Psoas muscle (tissue), 8 donors: Measurements from ENCODE around the gene ARAP1. TPM values are rescaled to one million over a fixed set of nuclear protein-coding genes. Genes with fewer than 3 reads are reported as not detected.
"Not testable (repeated sequence)": the region's sequence is repeated elsewhere in the genome, so short reads cannot be mapped to it uniquely, and the experiment has no call there.

ENCODE experiments used
- ATAC-seq, 4 donors: fragments of 200-7000 bp; cut with Tn5 transposase; one replicate each; pipeline ENCODE4 v1.9.1; 2020; ENCODE audit warnings: moderate library complexity in 3 of 4, mild to moderate bottlenecking in 2 of 4
- DNase-seq, 2 donors: peaks; one replicate each; pipeline ENCODE4 v3.0.0-alpha.2; 2020
- H3K27ac ChIP-seq: fragments of 200-600 bp; one replicate; pipeline ENCODE4 v1.8.0; 2022
- H3K27me3 ChIP-seq, 3 donors: fragments of 200-600 bp in 1 of 3; one replicate each; pipeline versions ENCODE4 v1.6.1 to v1.8.0; 2013 to 2022; ENCODE audit warnings: low read length in 2 of 3, mild to moderate bottlenecking in 2 of 3, moderate library complexity in 1 of 3; ENCODE audit not compliant: insufficient read depth in 3 of 3
- H3K36me3 ChIP-seq, 2 donors: fragments of 200-600 bp in 1 of 2; one replicate each; pipeline versions ENCODE4 v1.6.1 to v1.8.0; 2013 to 2022; ENCODE audit warnings: low read depth in 1 of 2, mild to moderate bottlenecking in 1 of 2, moderate library complexity in 1 of 2; ENCODE audit not compliant: insufficient read depth in 1 of 2
- H3K4me1 ChIP-seq: fragments of 200-600 bp; one replicate; pipeline ENCODE4 v1.8.0; 2022
- H3K4me3 ChIP-seq: fragments of 200-600 bp; one replicate; pipeline ENCODE4 v1.8.0; 2022; ENCODE audit warnings: mild to moderate bottlenecking
- H3K9me3 ChIP-seq: fragments of 200-600 bp; one replicate; pipeline ENCODE4 v1.8.0; 2022
- CTCF ChIP-seq: fragments of 200-600 bp; IDR thresholded peaks from one replicate; pipeline ENCODE4 v1.8.0; 2022; ENCODE audit warnings: antibody characterized with exemption
- WGBS, 3 donors: extraction: QIAGEN DNeasy Blood & Tissue Kit; methylation state at CpG; one replicate each; pipeline versions ENCODE4 v1.1.6 to v1.1.7; 2013; 5-methylcytosine and 5-hydroxymethylcytosine counted together
- intact Hi-C, 2 donors: fragments of 100-400 bp; cut with DNase I; formaldehyde crosslinking; loops; one replicate each; pipeline versions ENCODE4 v1.11.0 to v1.14.2; 2022
- polyA plus RNA-seq, 3 donors: library from polyadenylated mRNA; stranded (reverse); fragments of 200-250 nt; gene quantifications; one replicate each; pipeline ENCODE4 v1.2.3, GENCODE V29; 2013
- total RNA-seq, 4 donors: library from RNA; stranded (reverse); fragmentation: NEBNext Ultra II Directional in 2 of 4; extraction: Animal tissue kit (Norgen Biotek cat#: 25700) in 2 of 4; gene quantifications; one replicate each; pipeline versions ENCODE4 v1.2.1 to v1.2.4, GENCODE V29; 2021 to 2023
- donor health status: healthy with polysubstance abuse.
- donor health status: DM: no; HTN: no; CAD: no; lungs with moderate emphysema.
- donor health status: Bipolar disorder and iron deficiency.
- donor health status: healthy.
- donor health status: DM: yes; HTN: yes; CAD: no.
- donor health status: DM: no; HTN: no; CAD: no.
- donor health status: DM: no; HTN: no; CAD: no.
- donor health status: DM: yes; HTN: yes; CAD: no.

The ARAP1 gene
- total and polyA plus RNA-seq, 7 donors = 16.0 to 27.5 (median 18.6) TPM

GRCh38 chr11:72793076-72793424 lies 40.8 kb upstream of the ARAP1 start:
- WGBS, 3 donors = 76 to 85% (median 77%) methylated on average over 2 of the region's 2 CpGs
- no peaks in the 10 kb centered on the region for H3K27me3 ChIP-seq
- DNase-seq = no peak

GRCh38 chr11:72792437-72793021 lies 40.3 kb upstream of the ARAP1 start:
- H3K4me3 ChIP-seq = no peak overlapping the region
- H3K27ac ChIP-seq = peak overlapping the region; percentile 91
- no peaks in the 10 kb centered on the region for H3K27me3 ChIP-seq
- intact Hi-C loops = loop anchor here (2.0 to 5.0 kb wide), 3 partner anchors 66 to 205 kb away; no protein-coding TSS in a partner anchor
- no peaks in the 10 kb centered on the region for H3K9me3 ChIP-seq
- no peaks in the 10 kb centered on the region for H3K36me3 ChIP-seq
- H3K4me1 ChIP-seq = peaks cover 24% of the 10 kb centered on the region
- WGBS, 3 donors = 95 to 100% (median 98%) methylated on average over 3 of the region's 3 CpGs
- no peak for TF ChIP-seq CTCF
- DNase-seq = no peak
- no peak for ATAC-seq

More at GRCh38 chr11:72793076-72793424, 40.8 kb upstream of the ARAP1 start:
- no peak for TF ChIP-seq CTCF
- no peaks in the 10 kb centered on the region for H3K9me3 ChIP-seq
- H3K36me3 ChIP-seq = no peaks in the 10 kb centered on the region
- H3K27ac ChIP-seq = peak overlapping the region; percentile 91
- ATAC-seq = no peak
- intact Hi-C loops = loop anchor here (2.0 to 5.0 kb wide), 3 partner anchors 66 to 206 kb away; no protein-coding TSS in a partner anchor
- peaks cover 24% of the 10 kb centered on the region for H3K4me1 ChIP-seq
- peak overlapping the region; percentile 74 for H3K4me3 ChIP-seq

GRCh38 chr11:72791228-72791627 lies 39.0 kb upstream of the ARAP1 start:
- H3K36me3 ChIP-seq, H3K27ac ChIP-seq, ATAC-seq, H3K9me3 ChIP-seq, DNase-seq, H3K4me3 ChIP-seq, H3K27me3 ChIP-seq: not testable (repeated sequence)
- WGBS, 3 donors = 84 to 89% (median 87%) methylated on average over 7 of the region's 7 CpGs
- intact Hi-C loops = loop anchor here in 1 of 2 donors (5.0 kb wide), 1 partner anchor 204 kb away; no protein-coding TSS in a partner anchor
- peaks cover 24% of the 10 kb centered on the region for H3K4me1 ChIP-seq

- Histone ChIP-seq H3K9me3 (no peaks in the 10 kb centered on the region), H3K36me3 (no peaks in the 10 kb centered on the region), H3K27ac (peak overlapping the region; percentile 63), H3K4me3 (no peak overlapping the region), H3K27me3 (no peaks in the 10 kb centered on the region), H3K4me1 (peaks cover 24% of the 10 kb centered on the region)
- 43 to 55% (median 48%) methylated on average over 10 of the region's 10 CpGs for WGBS, 3 donors
- peak; percentile 38 to 70 (median 52) for ATAC-seq
- intact Hi-C loops = loop anchor here in 1 of 2 donors (5.0 kb wide), 1 partner anchor 202 kb away; no protein-coding TSS in a partner anchor
- TF ChIP-seq CTCF = no peak
- peak in 1 of 2 donors; percentile 72 for DNase-seq
Observed at GRCh38 chr11:72789493-72790131, 37.4 kb upstream of the ARAP1 start.

GRCh38 chr11:72788241-72788640 lies 36.0 kb upstream of the ARAP1 start:
- no peaks in the 10 kb centered on the region for H3K27me3 ChIP-seq
- no peaks in the 10 kb centered on the region for H3K9me3 ChIP-seq
- no peaks in the 10 kb centered on the region for H3K36me3 ChIP-seq
- intact Hi-C loops = no loop called here
- H3K4me1 ChIP-seq = peaks cover 16% of the 10 kb centered on the region
- WGBS, 3 donors = 84 to 91% (median 88%) methylated on average over 7 of the region's 7 CpGs
- H3K27ac ChIP-seq = no peak overlapping the region
- ATAC-seq (no peak), DNase-seq (no peak)
- TF ChIP-seq CTCF = no peak
- H3K4me3 ChIP-seq = no peak overlapping the region
